IMR-90 (cell line): ENCODE data around the gene AGAP1. TPM values are rescaled to one million over a fixed set of nuclear protein-coding genes. Genes with fewer than 3 reads are reported as not detected.

Experiments used
- ATAC-seq: fragments of 200-7000 bp; cut with Tn5 transposase; 2 replicates; pipeline ENCODE4 v1.9.1; 2020; ENCODE audit warnings: low read depth, mild to moderate bottlenecking, moderate library complexity
- BruUV-seq: library from RNA; stranded (reverse); fragments of 400-500 nt; replicated peaks from 2 replicates; lab custom pipeline; 2021; lab: Mats Ljungman, UMichigan
- CTCF ChIA-PET: fragments of 300-600 bp; formaldehyde crosslinking; extraction: SDS; loops from one replicate; lab custom pipeline; 2021; ENCODE audit warnings: antibody characterized with exemption; lab: Yijun Ruan, JAX
- POLR2A ChIA-PET: fragments of 300-600 bp; sonication (Branson Sonifier 250); formaldehyde crosslinking; loops from one replicate; lab custom pipeline; 2022; ENCODE audit warnings: antibody characterized with exemption; ENCODE audit not compliant: unreplicated experiment; lab: Charles Lee
- DNase-seq: peaks from one replicate; pipeline ENCODE4 v3.0.0; 2013
- H2AFZ ChIP-seq: replicated peaks from 2 replicates; pipeline ENCODE3; 2013; ENCODE audit warnings: low read length, mild to moderate bottlenecking; ENCODE audit not compliant: poor library complexity
- H2AK5ac ChIP-seq: 2 replicates; pipeline ENCODE4 v1.6.1; 2013; ENCODE audit warnings: low read depth, low read length, inconsistent platforms
- H2AK9ac ChIP-seq: replicated peaks from 2 replicates; pipeline ENCODE3; 2013; ENCODE audit warnings: mild to moderate bottlenecking, low read depth, low read length, moderate library complexity; ENCODE audit not compliant: poor library complexity
- H2BK120ac ChIP-seq: 2 replicates; pipeline ENCODE4 v1.6.1; 2013; ENCODE audit warnings: low read depth, low read length, inconsistent platforms
- H2BK15ac ChIP-seq: 3 replicates; pipeline ENCODE4 v1.6.1; 2013; ENCODE audit warnings: low read depth, low read length, inconsistent platforms
- H2BK20ac ChIP-seq: 2 replicates; pipeline ENCODE4 v1.6.1; 2013; ENCODE audit warnings: low read depth, mild to moderate bottlenecking, inconsistent platforms, low read length, moderate library complexity
- H2BK5ac ChIP-seq: 2 replicates; pipeline ENCODE4 v1.6.1; 2013; ENCODE audit warnings: mild to moderate bottlenecking, low read depth, low read length, inconsistent platforms; ENCODE audit not compliant: poor library complexity, severe bottlenecking
- H3K14ac ChIP-seq: replicated peaks from 2 replicates; pipeline ENCODE4 v1.6.1; 2013; ENCODE audit warnings: low read depth, low read length, inconsistent platforms
- H3K18ac ChIP-seq: 2 replicates; pipeline ENCODE4 v1.6.1; 2013; ENCODE audit warnings: low read depth, low read length, control low read depth
- H3K23ac ChIP-seq: 2 replicates; pipeline ENCODE4 v1.6.1; 2013; ENCODE audit warnings: low read depth, low read length, inconsistent platforms
- H3K27ac ChIP-seq: 2 replicates; pipeline ENCODE4 v1.5.1; 2013; ENCODE audit warnings: mild to moderate bottlenecking, control low read depth, low read length; ENCODE audit not compliant: insufficient read depth
- H3K27me3 ChIP-seq: 2 replicates; pipeline ENCODE4 v1.6.1; 2013; ENCODE audit warnings: low read length; ENCODE audit not compliant: control insufficient read depth, insufficient read depth
- H3K36me3 ChIP-seq: 2 replicates; pipeline ENCODE4 v1.6.1; 2013; ENCODE audit warnings: low read length, mixed read lengths; ENCODE audit not compliant: control insufficient read depth, insufficient read depth
- H3K4ac ChIP-seq: 2 replicates; pipeline ENCODE4 v1.6.1; 2013; ENCODE audit warnings: low read depth, low read length, inconsistent platforms
- H3K4me1 ChIP-seq: 2 replicates; pipeline ENCODE4 v1.6.1; 2013; ENCODE audit warnings: low read length, mixed read lengths; ENCODE audit not compliant: control insufficient read depth, insufficient read depth
- H3K4me2 ChIP-seq: 2 replicates; pipeline ENCODE4 v1.6.1; 2013; ENCODE audit warnings: low read depth, mild to moderate bottlenecking, control low read depth, low read length, moderate library complexity
- H3K4me3 ChIP-seq: 2 replicates; pipeline ENCODE4 v1.5.1; 2013; ENCODE audit warnings: low read depth, mild to moderate bottlenecking, control low read depth, low read length, moderate library complexity; ENCODE audit not compliant: insufficient read depth
- H3K56ac ChIP-seq: 2 replicates; pipeline ENCODE4 v1.6.1; 2013; ENCODE audit warnings: low read length, inconsistent platforms; ENCODE audit not compliant: insufficient read depth; ENCODE audit errors: extremely low read depth
- H3K79me1 ChIP-seq, 2 experiments: 2 replicates each; pipeline ENCODE4 v1.6.1; 2013; ENCODE audit warnings: low read length in 2 of 2, inconsistent platforms in 1 of 2, low read depth in 1 of 2
- H3K9ac ChIP-seq: 2 replicates; pipeline ENCODE4 v1.6.1; 2013; ENCODE audit warnings: low read depth, low read length, control low read depth
- H3K9me1 ChIP-seq: 2 replicates; pipeline ENCODE4 v1.6.1; 2013; ENCODE audit warnings: low read length, inconsistent platforms; ENCODE audit not compliant: insufficient read depth
- H3K9me3 ChIP-seq: 2 replicates; pipeline ENCODE4 v1.6.1; 2013; ENCODE audit warnings: low read length; ENCODE audit not compliant: control insufficient read depth, insufficient read depth
- H4K20me1 ChIP-seq: 2 replicates; pipeline ENCODE4 v1.6.1; 2013; ENCODE audit warnings: low read length, inconsistent platforms; ENCODE audit not compliant: insufficient read depth
- H4K5ac ChIP-seq: 2 replicates; pipeline ENCODE4 v1.6.1; 2013; ENCODE audit warnings: mild to moderate bottlenecking, low read depth, low read length, control low read depth
- H4K8ac ChIP-seq, 2 experiments: 2 replicates each; pipeline ENCODE4 v1.6.1; 2013; ENCODE audit warnings: low read depth in 2 of 2, low read length in 2 of 2, control low read depth in 1 of 2, inconsistent platforms in 1 of 2
- H4K91ac ChIP-seq: 2 replicates; pipeline ENCODE4 v1.6.1; 2013; ENCODE audit warnings: low read depth, low read length, inconsistent platforms; ENCODE audit not compliant: insufficient read depth
- BHLHE40 ChIP-seq: fragments of 150-350 bp; IDR thresholded peaks from 2 replicates; pipeline ENCODE4 v1.6.1; 2016; ENCODE audit warnings: mild to moderate bottlenecking, low read depth, low read length
- CEBPB ChIP-seq: IDR thresholded peaks from 2 replicates; pipeline ENCODE4 v1.6.1; 2012; ENCODE audit warnings: low read depth, low read length, improper control_type of control experiment
- CHD1 ChIP-seq: IDR thresholded peaks from 2 replicates; pipeline ENCODE4 v1.6.1; 2012; ENCODE audit warnings: low read depth, low read length, improper control_type of control experiment
- FOS ChIP-seq: fragments of 150-350 bp; IDR thresholded peaks from 2 replicates; pipeline ENCODE4 v1.6.1; 2016; ENCODE audit warnings: low read depth, low read length
- MAFK ChIP-seq: IDR thresholded peaks from 2 replicates; pipeline ENCODE4 v1.6.1; 2012; ENCODE audit warnings: low read depth, low read length, improper control_type of control experiment
- MAZ ChIP-seq: IDR thresholded peaks from 2 replicates; pipeline ENCODE4 v1.6.1; 2012; ENCODE audit warnings: low read depth, mild to moderate bottlenecking, low read length, improper control_type of control experiment, moderate library complexity, borderline replicate concordance
- MXI1 ChIP-seq: IDR thresholded peaks from 2 replicates; pipeline ENCODE4 v1.6.1; 2012; ENCODE audit warnings: low read depth, mild to moderate bottlenecking, low read length, moderate library complexity, borderline replicate concordance
- NFE2L2 ChIP-seq: fragments of 150-350 bp; IDR thresholded peaks from 2 replicates; pipeline ENCODE4 v1.6.1; 2016; ENCODE audit warnings: low read depth, mild to moderate bottlenecking, low read length
- POLR2A ChIP-seq: IDR thresholded peaks from 2 replicates; pipeline ENCODE4 v1.6.1; 2012; ENCODE audit warnings: mild to moderate bottlenecking, low read depth, low read length
- RCOR1 ChIP-seq: IDR thresholded peaks from 2 replicates; pipeline ENCODE4 v1.6.1; 2012; ENCODE audit warnings: mild to moderate bottlenecking, low read length, improper control_type of control experiment; ENCODE audit not compliant: insufficient replicate concordance
- RFX5 ChIP-seq: IDR thresholded peaks from 2 replicates; pipeline ENCODE4 v1.8.0; 2012; ENCODE audit warnings: low read depth, mild to moderate bottlenecking, low read length, moderate library complexity
- SMC3 ChIP-seq: fragments of 150-350 bp; IDR thresholded peaks from 2 replicates; pipeline ENCODE4 v1.6.1; 2016; ENCODE audit warnings: low read depth, mild to moderate bottlenecking, antibody characterized with exemption, low read length, moderate library complexity
- WGBS, 2 experiments: methylation state at CpG; one replicate each; pipeline versions ENCODE4 v1.1.5 to v1.1.7; 2013; ENCODE audit warnings: missing lambda C conversion rate in 2 of 2; ENCODE audit not compliant: insufficient read length in 1 of 2; ENCODE audit errors: extremely low coverage in 2 of 2; 5-methylcytosine and 5-hydroxymethylcytosine counted together
- dilution Hi-C: fragments of 300-500 bp; cut with HindIII; formaldehyde crosslinking; loops from one replicate; pipeline ENCODE4 v1.14.3; 2018; ENCODE audit warnings: low sequenced_read_pairs; ENCODE audit not compliant: unreplicated experiment
- in situ Hi-C: fragments of 300-500 bp; cut with MboI; formaldehyde crosslinking; loops from 3 replicates; pipeline ENCODE4 v1.14.3; 2019; ENCODE audit warnings: low sequenced_read_pairs, inconsistent platforms, mixed read lengths
- intact Hi-C: fragments of 100-400 bp; cut with micrococcal nuclease; formaldehyde crosslinking; loops from 2 replicates; pipeline ENCODE4 v1.10.0; 2022
- polyA plus RNA-seq, 3 experiments: library from polyadenylated mRNA; depleted of rRNA; stranded (reverse); fragments of >200 nt; gene quantifications; 2 replicates each; pipeline ENCODE4 v1.2.3, GENCODE V29; 2012; ENCODE audit warnings: low replicate concordance in 1 of 3
- total RNA-seq: library from RNA; depleted of rRNA; stranded (reverse); fragments of >200 nt; gene quantifications from 2 replicates; pipeline ENCODE4 v1.2.3, GENCODE V29; 2012
- TF ChIP-seq, protein P1 (sequence below): fragments of 150-350 bp; IDR thresholded peaks from 2 replicates; pipeline ENCODE4 v1.6.1; 2017; ENCODE audit warnings: mild to moderate bottlenecking, antibody characterized with exemption, low read length, low read depth
- TF ChIP-seq, protein P2 (sequence below): conservative IDR thresholded peaks from 2 replicates; pipeline ENCODE4 v1.5.1; 2012; ENCODE audit warnings: mild to moderate bottlenecking, low read depth, low read length, improper control_type of control experiment
- TF ChIP-seq, protein P3 (sequence below): fragments of 150-350 bp; IDR thresholded peaks from 2 replicates; pipeline ENCODE4 v1.6.1; 2016; ENCODE audit warnings: low read depth, mild to moderate bottlenecking, low read length, moderate library complexity, borderline replicate concordance

Gene AGAP1
- total and polyA plus RNA-seq, 2 of the 4 experiments (the other 2 are of a cell fraction), result 15.1 to 16.4 TPM

DNA sequence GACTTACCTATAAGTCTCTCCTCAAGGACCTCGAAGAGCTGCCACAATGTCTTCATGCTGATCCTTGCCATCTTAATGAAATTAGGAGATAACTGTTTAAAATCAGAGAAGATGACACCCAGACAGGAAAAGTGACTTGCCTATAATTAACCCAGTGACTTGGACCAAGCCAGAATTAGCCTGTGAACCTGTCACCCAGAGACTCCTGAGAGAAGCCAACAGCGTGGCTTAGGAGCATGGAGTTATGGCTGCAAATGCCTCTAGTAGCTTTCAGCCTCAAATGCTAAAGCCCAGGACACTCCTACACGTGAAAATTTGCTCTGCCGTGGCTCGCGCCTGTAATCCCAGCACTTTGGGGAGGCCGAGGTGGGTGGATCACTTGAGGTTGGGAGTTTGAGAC, 570.2 kb downstream of the AGAP1 start:
- no peak overlapping the region for H3K27ac ChIP-seq
- no peaks in the 10 kb centered on the region for H3K4me1 ChIP-seq
- H3K56ac ChIP-seq, result no peak overlapping the region
- H2BK120ac ChIP-seq, result no peak overlapping the region
- H4K8ac ChIP-seq, result no peak overlapping the region
- H3K23ac ChIP-seq, result no peak overlapping the region
- whole genome bisulfite sequencing, 2 experiments, result no CpG with 5 or more reads among the region's 7 CpGs
- in situ Hi-C loops, result no loop called here
- DNase-seq (no peak), ATAC-seq (no peak)
- no peak overlapping the region for H2AK9ac ChIP-seq
- intact Hi-C loops, result no loop called here
- dilution Hi-C loops, result no loop called here
- H3K18ac ChIP-seq, result no peak overlapping the region
- no peak overlapping the region for H4K91ac ChIP-seq
- no peak overlapping the region for H3K4me2 ChIP-seq
- H3K27me3 ChIP-seq, result no peaks in the 10 kb centered on the region
- H2BK20ac ChIP-seq, result no peak overlapping the region
- H3K4me3 ChIP-seq, result no peak overlapping the region
- H3K4ac ChIP-seq, result no peak overlapping the region
- H3K79me1 ChIP-seq, result no peaks in the 10 kb centered on the region
- H3K9ac ChIP-seq, result no peak overlapping the region
- TF ChIP-seq, protein P1, sequence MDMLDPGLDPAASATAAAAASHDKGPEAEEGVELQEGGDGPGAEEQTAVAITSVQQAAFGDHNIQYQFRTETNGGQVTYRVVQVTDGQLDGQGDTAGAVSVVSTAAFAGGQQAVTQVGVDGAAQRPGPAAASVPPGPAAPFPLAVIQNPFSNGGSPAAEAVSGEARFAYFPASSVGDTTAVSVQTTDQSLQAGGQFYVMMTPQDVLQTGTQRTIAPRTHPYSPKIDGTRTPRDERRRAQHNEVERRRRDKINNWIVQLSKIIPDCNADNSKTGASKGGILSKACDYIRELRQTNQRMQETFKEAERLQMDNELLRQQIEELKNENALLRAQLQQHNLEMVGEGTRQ, result no peak
- TF ChIP-seq POLR2A (no peak), MAFK (no peak), CEBPB (no peak), MAZ (no peak), RCOR1 (no peak), CHD1 (no peak), BHLHE40 (no peak), NFE2L2 (no peak), RFX5 (no peak), MXI1 (no peak), SMC3 (no peak), FOS (no peak)
- TF ChIP-seq, protein P2, sequence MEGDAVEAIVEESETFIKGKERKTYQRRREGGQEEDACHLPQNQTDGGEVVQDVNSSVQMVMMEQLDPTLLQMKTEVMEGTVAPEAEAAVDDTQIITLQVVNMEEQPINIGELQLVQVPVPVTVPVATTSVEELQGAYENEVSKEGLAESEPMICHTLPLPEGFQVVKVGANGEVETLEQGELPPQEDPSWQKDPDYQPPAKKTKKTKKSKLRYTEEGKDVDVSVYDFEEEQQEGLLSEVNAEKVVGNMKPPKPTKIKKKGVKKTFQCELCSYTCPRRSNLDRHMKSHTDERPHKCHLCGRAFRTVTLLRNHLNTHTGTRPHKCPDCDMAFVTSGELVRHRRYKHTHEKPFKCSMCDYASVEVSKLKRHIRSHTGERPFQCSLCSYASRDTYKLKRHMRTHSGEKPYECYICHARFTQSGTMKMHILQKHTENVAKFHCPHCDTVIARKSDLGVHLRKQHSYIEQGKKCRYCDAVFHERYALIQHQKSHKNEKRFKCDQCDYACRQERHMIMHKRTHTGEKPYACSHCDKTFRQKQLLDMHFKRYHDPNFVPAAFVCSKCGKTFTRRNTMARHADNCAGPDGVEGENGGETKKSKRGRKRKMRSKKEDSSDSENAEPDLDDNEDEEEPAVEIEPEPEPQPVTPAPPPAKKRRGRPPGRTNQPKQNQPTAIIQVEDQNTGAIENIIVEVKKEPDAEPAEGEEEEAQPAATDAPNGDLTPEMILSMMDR, result no peak
- TF ChIP-seq, protein P3, sequence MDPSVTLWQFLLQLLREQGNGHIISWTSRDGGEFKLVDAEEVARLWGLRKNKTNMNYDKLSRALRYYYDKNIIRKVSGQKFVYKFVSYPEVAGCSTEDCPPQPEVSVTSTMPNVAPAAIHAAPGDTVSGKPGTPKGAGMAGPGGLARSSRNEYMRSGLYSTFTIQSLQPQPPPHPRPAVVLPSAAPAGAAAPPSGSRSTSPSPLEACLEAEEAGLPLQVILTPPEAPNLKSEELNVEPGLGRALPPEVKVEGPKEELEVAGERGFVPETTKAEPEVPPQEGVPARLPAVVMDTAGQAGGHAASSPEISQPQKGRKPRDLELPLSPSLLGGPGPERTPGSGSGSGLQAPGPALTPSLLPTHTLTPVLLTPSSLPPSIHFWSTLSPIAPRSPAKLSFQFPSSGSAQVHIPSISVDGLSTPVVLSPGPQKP, result no peak
- no peaks in the 10 kb centered on the region; the same call in 1 of the 2 replicates for H3K9me1 ChIP-seq
- CTCF ChIA-PET, result no interaction called here
- H4K20me1 ChIP-seq, result no peaks in the 10 kb centered on the region
- H3K14ac ChIP-seq, result no peak overlapping the region
- H2AK5ac ChIP-seq, result no peak overlapping the region
- no peak overlapping the region for H2BK5ac ChIP-seq
- no peaks in the 10 kb centered on the region for H3K9me3 ChIP-seq
- no peak overlapping the region for H2BK15ac ChIP-seq
- H3K36me3 ChIP-seq, result 0 out of 2 replicates have a peak, but pooled peaks cover 1% of the 10 kb centered on the region
- POLR2A ChIA-PET, result no interaction called here
- no TSS peak for BruUV-seq
- no peak overlapping the region for H4K5ac ChIP-seq
- H2AFZ ChIP-seq, result no peak overlapping the region
